OCI-LY3 (cell line): ENCODE results near the gene HIVEP3.

Source experiments
- H2AFZ ChIP-seq: fragments of 200-600, 300-600 bp; shearing (Covaris generic); 2 replicates; pipeline ENCODE4 v1.6.0; 2014; ENCODE audit warnings: antibody characterized with exemption, low read depth, low read length
- H3K27ac ChIP-seq: fragments of 200-600, 300-600 bp; sonication (generic); 2 replicates; pipeline ENCODE4 v1.5.1; 2014; ENCODE audit warnings: mild to moderate bottlenecking, low read length, moderate library complexity, mixed read lengths
- H3K27me3 ChIP-seq: fragments of 200-600, 300-600 bp; sonication (generic); 2 replicates; pipeline ENCODE4 v1.6.1; 2014; ENCODE audit warnings: low read depth, low read length, mixed read lengths
- H3K36me3 ChIP-seq: fragments of 200-600, 300-600 bp; sonication (generic); replicated peaks from 2 replicates; pipeline ENCODE3; 2014; ENCODE audit warnings: low read depth, low read length, mixed read lengths
- H3K4me1 ChIP-seq: fragments of 300-600, 200-600 bp; sonication (generic); 2 replicates; pipeline ENCODE4 v1.6.1; 2014; ENCODE audit warnings: low read length, mixed read lengths
- H3K4me2 ChIP-seq: fragments of 200-600, 300-600 bp; sonication (generic); 2 replicates; pipeline ENCODE4 v1.6.1; 2014; ENCODE audit warnings: low read length, mixed read lengths
- H3K4me3 ChIP-seq: fragments of 300-600, 200-600 bp; sonication (generic); 2 replicates; pipeline ENCODE4 v1.5.1; 2014; ENCODE audit warnings: antibody characterized with exemption, mild to moderate bottlenecking, low read length, moderate library complexity
- H3K79me2 ChIP-seq: fragments of 300-600, 200-600 bp; shearing (Covaris generic); 2 replicates; pipeline ENCODE4 v1.6.1; 2014; ENCODE audit warnings: mild to moderate bottlenecking, low read length, mixed read lengths
- H3K9ac ChIP-seq: fragments of 300-600, 200-600 bp; shearing (Covaris generic); 2 replicates; pipeline ENCODE4 v1.6.0; 2014; ENCODE audit warnings: mild to moderate bottlenecking, low read length, moderate library complexity
- H3K9me3 ChIP-seq: fragments of 200-600, 300-600 bp; shearing (Covaris generic); 2 replicates; pipeline ENCODE4 v1.6.1; 2014; ENCODE audit warnings: low read length, mixed read lengths; ENCODE audit not compliant: insufficient read depth
- H4K20me1 ChIP-seq: fragments of 200-600, 300-600 bp; sonication (generic); 2 replicates; pipeline ENCODE4 v1.6.1; 2016; ENCODE audit warnings: low read length, mixed read lengths; ENCODE audit not compliant: insufficient read depth
- CTCF ChIP-seq: fragments of 200-600, 300-600 bp; sonication (generic); IDR thresholded peaks from 2 replicates; pipeline ENCODE4 v1.5.1; 2014; ENCODE audit warnings: antibody characterized with exemption, low read length, low read depth
- EZH2phosphoT487 ChIP-seq: fragments of 200-600 bp; shearing (Covaris generic); IDR thresholded peaks from 2 replicates; pipeline ENCODE4 v1.6.1; 2018; ENCODE audit warnings: antibody characterized with exemption, mixed run types, low read depth

The HIVEP3 gene

GRCh38 chr1:41866285-41866684, 52.4 kb downstream of the HIVEP3 start:
- H3K4me2 ChIP-seq: no peak overlapping the region
- no peaks in the 10 kb centered on the region for H4K20me1 ChIP-seq
- peaks cover 2% of the 10 kb centered on the region for H3K36me3 ChIP-seq
- no peaks in the 10 kb centered on the region for H3K27me3 ChIP-seq
- no peak overlapping the region for H3K4me3 ChIP-seq
- TF ChIP-seq CTCF (no peak), EZH2phosphoT487 (no peak)
- H3K79me2 ChIP-seq: peaks cover 25% of the 10 kb centered on the region
- H3K9me3 ChIP-seq: no peaks in the 10 kb centered on the region
- peaks cover 44% of the 10 kb centered on the region for H3K4me1 ChIP-seq
- H2AFZ ChIP-seq: no peak overlapping the region
- H3K27ac ChIP-seq: no peak overlapping the region
- no peak overlapping the region for H3K9ac ChIP-seq

- Histone ChIP-seq H3K4me2 (no peak overlapping the region), H3K79me2 (peaks cover 16% of the 10 kb centered on the region), H3K27me3 (no peaks in the 10 kb centered on the region), H3K4me1 (peaks cover 40% of the 10 kb centered on the region), H4K20me1 (no peaks in the 10 kb centered on the region), H3K9me3 (no peaks in the 10 kb centered on the region), H3K4me3 (no peak overlapping the region), H3K27ac (no peak overlapping the region), H3K9ac (no peak overlapping the region), H3K36me3 (peaks cover 16% of the 10 kb centered on the region), H2AFZ (no peak overlapping the region)
- TF ChIP-seq EZH2phosphoT487 (no peak), CTCF (no peak)
These were observed 54.2 kb downstream of the HIVEP3 start for GRCh38 chr1:41864471-41865040.

- peaks cover 8% of the 10 kb centered on the region; the same call in 1 of the 2 replicates for H3K79me2 ChIP-seq
- TF ChIP-seq CTCF: no peak
- TF ChIP-seq EZH2phosphoT487: no peak
- H2AFZ ChIP-seq: no peak overlapping the region
- no peaks in the 10 kb centered on the region for H4K20me1 ChIP-seq
- H3K4me2 ChIP-seq: no peak overlapping the region
- peaks cover 20% of the 10 kb centered on the region for H3K36me3 ChIP-seq
- no peaks in the 10 kb centered on the region for H3K9me3 ChIP-seq
- H3K9ac ChIP-seq: no peak overlapping the region
- H3K27me3 ChIP-seq: no peaks in the 10 kb centered on the region
- no peak overlapping the region for H3K4me3 ChIP-seq
- no peak overlapping the region for H3K27ac ChIP-seq
- peaks cover 39% of the 10 kb centered on the region for H3K4me1 ChIP-seq
These were observed 55.0 kb downstream of the HIVEP3 start for GRCh38 chr1:41863718-41864117.

GRCh38 chr1:41862384-41863221, 56.1 kb downstream of the HIVEP3 start:
- no peaks in the 10 kb centered on the region for H3K27me3 ChIP-seq
- H2AFZ ChIP-seq: no peak overlapping the region
- H3K27ac ChIP-seq: no peak overlapping the region
- H3K4me1 ChIP-seq: peaks cover 30% of the 10 kb centered on the region
- no peak overlapping the region for H3K4me3 ChIP-seq
- H3K9ac ChIP-seq: no peak overlapping the region
- no peaks in the 10 kb centered on the region for H3K79me2 ChIP-seq
- no peaks in the 10 kb centered on the region for H3K9me3 ChIP-seq
- TF ChIP-seq CTCF: no peak
- TF ChIP-seq EZH2phosphoT487: no peak
- H3K36me3 ChIP-seq: peaks cover 20% of the 10 kb centered on the region
- no peaks in the 10 kb centered on the region for H4K20me1 ChIP-seq
- H3K4me2 ChIP-seq: no peak overlapping the region
